Pulmonary artery endothelial cell (primary cell): Measurements from ENCODE around the gene DPP6. TPM values are rescaled to one million over a fixed set of nuclear protein-coding genes. Genes with fewer than 3 reads are reported as not detected.
A peak's percentile ranks its signal among the peaks of the same experiment; 100 is the strongest.
"Not testable (repeated sequence)": the region's sequence is repeated elsewhere in the genome, so short reads cannot be mapped to it uniquely, and the experiment has no call there.

Experiments used
- DNase-seq: peaks from one replicate; pipeline ENCODE4 v3.0.0-alpha.2; 2011; ENCODE audit warnings: low read depth, low spot score
- total RNA-seq: library from RNA; depleted of rRNA; stranded (reverse); fragments of >200 nt; gene quantifications from 2 replicates; pipeline ENCODE4 v1.2.3, GENCODE V29; 2014

Gene DPP6
- total RNA-seq = not detected in 2 replicates

DNA sequence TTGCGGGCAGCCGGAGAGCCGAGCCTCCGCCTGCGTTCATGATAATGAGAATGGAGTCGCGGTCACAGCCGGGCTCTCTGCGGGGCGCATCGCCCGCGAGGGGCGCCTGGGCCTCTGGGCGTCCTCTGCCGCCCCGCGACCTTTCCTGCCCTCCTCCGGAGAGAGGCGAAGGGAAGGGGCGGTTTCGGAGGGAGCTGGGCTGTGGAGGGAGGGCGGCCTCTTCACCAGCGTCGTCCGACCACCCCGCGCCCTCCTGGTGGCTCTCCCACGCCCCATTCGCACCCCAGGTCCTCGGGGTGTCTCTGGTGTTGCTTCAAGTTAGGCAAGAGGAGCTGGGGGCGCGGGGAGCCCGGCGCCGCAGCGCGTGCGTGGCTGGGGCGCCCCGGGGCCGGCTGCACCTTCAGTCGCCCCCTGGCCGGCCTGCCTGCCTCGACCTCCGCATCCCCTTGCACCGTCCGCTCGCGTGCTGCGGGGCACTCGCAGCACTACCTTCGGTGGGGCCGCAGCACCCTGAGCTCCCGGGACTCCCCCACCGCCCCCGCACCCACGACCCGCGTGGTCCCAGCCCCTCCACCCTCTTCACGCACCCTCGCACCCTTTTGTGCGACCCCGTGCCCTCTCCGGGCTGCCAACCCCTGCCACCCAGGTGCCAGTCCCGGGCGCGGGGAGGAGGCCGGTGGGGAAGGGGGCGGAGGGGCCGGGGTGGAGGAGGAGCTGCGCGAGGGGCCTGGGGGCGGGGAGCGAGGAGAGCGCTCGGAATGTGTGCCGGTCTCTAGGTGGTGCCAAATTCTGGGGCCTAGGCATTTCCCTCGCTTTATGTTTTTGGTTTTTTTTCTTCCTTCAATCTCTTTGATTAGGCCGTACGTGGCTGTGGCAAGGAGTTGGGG lies at the start of gene DPP6:
Gene DPP6, plus strand, starts transcription at position 756 of the 887 bp plus-strand sequence.
- not testable (repeated sequence) for DNase-seq

DNA sequence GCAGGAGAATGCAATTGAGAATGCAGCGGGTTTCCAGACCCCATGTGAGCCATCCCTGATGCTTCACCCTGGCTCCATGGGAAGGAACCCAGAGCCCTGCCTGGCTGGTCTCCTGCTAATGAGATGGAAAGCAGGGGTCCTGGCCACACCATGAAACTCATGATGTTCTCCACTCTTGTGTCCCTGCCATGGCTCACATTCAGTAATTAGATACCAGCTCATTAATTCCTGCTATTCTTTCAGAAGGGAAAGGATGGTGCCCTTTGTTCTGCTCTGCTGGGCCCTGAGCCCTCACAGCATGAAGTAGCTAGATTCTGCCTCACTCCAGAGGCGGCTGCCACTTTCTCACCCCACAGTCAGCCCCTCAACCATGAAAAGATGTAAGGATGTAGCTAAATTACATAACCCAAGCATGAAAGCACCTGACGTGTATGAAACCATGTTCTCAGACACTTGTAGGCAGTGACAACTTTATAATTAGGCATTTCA lies 42.7 kb upstream of the DPP6 start:
- DNase-seq = not testable (repeated sequence)

DNA sequence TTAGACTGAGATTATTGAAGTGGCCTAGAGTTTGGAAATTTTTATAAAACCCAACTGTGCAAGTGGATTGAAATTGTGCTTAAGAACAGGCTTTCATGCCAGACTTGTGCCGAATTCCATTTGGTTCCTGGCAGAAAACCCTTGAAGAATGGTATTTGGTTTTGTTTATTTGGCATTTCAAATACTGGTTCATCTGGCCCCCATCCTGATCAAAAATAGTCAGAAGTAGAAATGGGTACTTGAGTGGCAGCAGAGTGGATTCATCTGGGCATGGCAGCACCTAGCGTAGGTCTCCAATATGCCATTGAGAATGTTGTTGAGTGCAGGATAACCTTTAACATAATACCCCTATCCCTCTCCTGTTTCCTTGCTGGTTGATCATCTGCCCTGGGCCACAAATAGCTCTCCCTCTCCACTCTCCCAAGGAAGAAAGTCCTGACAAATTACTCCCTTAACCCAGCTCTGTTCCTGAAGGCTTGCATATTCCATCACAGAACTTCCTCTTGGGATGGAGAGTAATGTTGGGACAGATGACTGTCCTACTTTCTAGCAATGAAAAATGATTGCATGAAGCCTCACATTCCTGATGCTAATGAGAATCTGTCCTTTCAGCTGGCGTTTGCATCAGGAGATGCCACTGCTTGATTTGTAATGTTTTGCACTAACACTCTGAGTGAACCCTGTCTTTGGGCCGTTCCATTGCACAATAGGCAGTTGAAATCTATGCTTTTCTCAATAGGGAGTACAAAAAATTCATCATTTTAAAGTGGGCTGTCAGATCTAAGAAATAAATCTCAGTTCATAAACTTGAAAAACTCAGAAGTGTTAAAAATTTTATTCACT lies 41.3 kb upstream of the DPP6 start:
- not testable (repeated sequence) for DNase-seq

DNA sequence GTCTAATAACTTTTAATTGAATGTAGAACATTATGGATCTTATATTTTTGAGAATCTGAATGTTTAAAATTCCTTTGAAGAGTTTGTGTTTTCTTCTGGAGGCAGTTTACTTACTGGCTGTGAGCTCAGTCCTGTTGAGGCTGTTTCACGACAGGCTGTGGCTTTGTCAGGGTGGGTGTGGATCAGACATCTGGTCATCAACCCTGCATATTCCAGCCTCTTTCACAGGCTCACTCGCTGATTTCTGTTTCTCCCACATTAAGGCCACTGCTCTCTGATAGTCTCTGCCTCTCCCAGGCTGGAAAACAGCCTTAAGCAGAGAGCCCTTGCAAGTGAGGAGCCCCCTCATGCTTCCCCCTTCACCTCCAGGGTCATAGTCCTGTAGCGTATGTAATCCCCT lies 39.4 kb upstream of the DPP6 start:
- DNase-seq = not testable (repeated sequence)

DNA sequence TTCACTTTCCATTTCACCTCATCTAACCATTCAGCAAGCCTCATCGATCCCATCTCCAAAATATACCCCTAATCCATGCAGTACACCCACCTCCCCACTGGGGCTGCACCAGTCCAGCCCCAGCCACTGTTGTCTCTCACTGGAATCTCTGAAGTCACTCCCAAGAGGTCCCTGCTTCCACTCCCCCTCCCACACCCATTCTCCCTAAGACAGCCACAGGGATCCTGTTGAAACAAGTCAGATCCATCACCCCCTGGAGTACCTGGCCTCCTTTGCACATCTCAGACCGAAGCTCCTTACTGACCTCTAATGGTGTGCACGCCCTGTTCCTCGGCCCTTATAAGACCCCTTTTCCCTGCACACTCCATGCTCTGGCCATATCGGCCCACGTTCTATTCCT lies 36.6 kb upstream of the DPP6 start:
- not testable (repeated sequence) for DNase-seq

DNA sequence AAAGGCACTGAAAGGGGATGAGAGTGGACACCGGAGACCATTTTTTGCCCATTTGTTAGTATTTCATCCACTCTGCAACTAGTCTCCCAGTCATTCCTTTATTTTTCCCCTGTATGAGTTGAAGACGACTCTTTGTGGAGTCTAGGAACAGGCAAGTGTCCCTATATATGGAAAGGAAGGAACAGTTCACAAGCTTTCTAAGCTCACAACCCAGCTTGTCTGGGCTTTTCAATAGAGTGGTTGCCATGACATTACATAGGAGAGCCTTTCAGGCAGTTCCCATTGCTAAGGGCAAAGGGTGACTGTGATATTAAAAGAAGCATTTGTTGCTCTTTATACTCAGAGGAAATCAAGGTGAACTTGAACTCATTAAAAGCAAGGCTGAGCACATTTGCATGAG lies 33.8 kb upstream of the DPP6 start:
- not testable (repeated sequence) for DNase-seq

DNA sequence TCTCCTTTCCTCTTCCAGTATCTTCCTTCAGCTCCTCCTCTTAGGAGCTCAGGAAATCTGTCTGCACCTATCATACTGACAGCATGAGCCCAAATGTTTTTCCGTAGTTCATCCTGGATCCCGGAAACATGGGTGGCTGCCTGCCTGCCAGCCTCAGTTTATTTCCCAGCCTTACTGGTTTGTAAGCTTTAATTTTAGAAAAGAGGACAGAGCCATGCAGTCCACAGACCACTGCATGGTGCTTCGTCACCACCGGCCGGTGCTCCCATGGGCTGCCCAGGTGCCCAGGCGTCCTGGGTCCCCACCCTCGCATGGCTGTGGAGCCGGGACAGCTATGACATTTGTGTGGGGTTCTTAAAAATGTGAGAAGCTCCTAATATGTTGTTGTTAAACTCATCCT lies 24.4 kb upstream of the DPP6 start:
- not testable (repeated sequence) for DNase-seq

DNA sequence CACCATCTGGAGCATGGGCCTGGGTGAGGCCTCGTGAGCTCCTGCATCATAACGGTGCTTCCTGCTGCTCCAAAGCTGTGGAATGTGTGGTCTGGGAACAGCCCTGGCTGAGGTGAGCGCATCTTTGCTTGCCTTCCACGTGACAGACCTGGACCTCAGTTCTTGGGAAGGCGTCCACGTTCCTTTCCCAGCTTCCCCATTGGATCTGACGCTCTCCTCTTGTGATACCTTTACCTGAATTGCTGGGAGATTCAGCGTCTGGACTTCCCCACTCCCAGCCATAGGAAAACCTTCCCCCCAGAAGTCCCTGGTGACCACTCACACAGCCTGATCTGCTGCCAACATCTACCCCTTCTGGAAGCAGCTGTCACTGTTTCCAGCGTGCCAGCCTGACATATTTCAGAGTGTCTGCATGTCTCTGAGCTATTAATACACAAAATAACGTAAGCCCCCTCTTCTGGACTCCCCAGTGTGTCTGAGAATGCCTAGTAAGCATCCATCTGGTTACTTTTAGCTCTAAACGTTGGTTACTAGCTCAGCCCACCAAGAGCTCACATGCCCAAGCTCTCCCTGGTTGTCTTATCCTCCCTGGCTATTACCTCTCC lies 21.6 kb upstream of the DPP6 start:
- not testable (repeated sequence) for DNase-seq

DNA sequence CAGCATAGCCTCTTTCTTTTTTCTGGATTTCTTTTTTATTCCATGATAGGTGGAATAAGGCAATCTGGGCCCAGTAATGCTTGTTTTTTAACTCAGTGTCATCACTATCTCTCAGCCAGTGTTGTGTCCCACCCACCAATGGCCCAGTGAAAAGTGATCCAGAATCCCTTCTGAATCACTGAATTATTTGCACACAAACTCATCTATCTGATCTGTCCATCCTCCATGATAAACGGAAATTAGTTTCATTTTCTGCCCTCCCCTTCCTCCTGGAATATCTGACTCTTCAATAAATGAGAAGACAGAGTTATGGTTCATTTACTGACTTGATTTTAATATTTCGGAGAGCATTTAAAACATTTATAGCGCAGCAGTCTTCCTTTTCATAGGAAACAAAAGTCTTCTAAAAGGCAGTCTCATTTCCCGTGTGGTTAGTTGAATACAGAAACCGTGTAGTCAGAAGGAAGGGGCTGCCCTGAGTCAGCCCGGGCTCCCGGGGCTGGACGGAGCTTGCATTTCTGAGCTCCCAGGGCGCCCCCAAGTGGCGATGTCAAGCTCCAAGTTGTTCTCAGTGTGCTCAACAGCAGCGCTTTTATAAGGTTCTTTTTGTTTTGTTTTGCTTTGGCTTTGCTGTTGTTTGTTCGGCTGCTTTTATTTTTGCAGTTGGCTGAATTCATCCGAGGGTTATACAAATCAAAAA lies 12.6 kb upstream of the DPP6 start:
- not testable (repeated sequence) for DNase-seq

DNA sequence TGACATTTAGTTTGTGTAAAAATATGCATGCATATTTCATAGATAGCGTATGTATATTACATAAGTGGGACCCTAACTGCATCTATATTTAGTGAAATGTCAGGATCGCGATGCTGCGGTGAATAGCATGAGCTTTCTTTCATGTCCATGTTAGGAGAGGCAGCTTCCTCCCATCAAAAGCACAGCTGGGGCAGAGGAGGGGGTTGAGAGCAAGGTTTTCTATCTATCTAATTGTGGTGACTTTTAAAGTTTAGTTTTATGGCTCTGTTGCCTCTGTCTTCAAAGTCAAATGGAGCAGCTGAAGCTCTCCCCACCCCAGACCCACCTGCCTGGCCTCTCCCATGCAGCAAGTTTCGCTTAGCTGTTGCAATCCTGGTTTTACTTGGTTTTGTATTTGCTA lies 1.8 kb upstream of the DPP6 start:
- DNase-seq = not testable (repeated sequence)

DNA sequence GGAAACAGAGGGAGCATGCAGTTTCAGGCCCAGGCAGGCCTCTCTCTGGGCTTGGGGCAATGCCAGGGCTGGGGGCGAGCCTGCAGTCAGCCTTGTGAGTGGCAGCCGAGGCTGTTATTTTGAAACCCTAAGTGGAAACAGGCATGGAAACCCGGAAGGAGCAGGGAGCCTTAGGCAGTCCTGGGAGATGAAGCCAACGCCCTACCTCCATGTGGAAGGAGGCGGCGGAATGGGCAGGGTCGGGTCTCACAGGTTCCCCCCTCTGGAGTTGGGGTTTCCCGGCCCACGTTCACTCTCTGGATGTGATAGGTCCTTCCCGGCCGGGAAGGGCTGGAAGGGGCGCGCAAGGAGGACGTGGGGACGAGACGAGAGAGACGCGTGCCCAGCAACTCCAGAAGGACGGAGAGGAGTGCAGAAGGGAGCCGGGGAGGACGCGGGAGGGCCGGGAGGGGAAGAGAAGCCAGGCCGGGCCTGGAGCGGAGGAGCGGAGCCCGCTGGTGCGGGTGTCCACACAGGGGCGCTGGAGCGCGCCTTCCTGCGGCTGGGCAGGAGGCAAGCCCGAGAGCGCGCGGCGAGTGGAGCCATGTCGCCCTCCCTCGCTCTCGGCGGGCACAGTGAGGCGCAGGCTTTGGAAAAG lies 1.1 kb upstream of the DPP6 start:
- DNase-seq = not testable (repeated sequence)

DNA sequence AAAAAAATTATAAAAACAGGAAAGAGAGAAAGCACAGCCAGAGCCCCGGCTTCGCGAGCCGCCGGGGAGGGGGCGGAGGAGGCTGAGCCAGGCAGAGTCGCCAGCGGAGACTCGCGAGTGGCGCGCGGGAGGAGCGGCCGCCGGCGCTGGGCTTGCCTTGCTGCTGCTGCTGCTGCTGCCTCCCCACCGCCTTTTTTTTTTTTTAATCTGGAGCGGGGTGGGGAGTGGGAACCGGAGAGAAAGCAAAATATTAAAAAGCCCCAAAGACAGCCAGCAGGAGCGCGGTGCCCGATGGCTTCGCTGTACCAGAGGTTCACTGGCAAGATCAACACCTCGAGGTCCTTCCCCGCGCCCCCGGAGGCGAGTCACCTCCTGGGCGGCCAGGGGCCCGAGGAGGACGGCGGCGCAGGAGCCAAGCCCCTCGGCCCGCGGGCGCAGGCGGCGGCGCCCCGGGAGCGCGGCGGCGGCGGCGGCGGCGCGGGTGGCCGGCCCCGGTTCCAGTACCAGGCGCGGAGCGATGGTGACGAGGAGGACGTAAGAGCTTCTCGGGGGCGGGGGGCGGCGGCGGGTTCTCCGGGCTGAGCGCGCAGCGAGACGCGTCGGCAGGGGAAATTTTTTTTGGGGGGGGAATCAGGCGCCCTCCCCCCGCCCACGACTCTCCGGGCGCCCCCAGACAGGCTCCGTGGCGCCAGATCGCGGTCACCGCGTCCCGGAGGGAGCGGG lies 493 bp downstream of the DPP6 start:
- DNase-seq = not testable (repeated sequence)

DNA sequence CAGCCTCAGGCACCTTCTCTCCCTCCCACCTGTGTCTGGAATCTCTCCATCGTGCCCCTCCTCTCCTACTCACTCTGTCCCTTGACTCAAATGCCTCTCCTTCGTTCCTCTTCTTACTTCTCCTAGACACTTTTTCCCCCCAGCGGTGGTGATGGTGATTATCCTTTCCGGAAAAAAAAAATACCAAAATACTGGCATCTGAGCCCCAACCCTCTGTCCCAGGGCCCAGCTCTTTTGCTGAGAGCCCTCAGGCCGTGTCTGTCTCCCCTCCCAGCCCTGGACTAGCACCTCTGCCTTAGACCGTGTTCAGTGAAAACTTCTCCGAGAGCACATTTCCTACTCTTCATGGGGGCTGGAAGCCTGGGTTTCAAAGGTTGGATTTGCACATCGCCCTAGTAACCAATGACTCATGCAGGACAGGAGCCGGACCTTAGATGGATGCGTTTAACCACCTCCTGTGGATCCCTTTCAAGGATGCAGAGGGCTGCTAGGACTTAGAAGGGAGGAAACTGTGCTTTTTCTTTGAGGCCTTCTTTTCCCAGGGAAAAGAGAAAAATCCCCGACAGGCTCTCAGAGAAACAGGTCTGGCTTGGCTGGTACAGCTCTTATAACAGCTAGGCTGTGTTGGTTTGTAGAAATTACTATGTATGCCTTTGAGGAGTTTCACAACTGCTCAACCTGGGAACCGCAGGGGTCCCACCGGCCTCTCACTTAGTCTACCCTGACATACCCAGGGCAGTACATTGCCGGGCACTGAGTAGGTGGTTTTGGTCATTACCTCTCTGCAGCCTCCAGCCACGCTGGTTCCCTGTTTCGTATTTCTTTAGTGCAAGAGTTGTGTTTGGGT lies 1.5 kb downstream of the DPP6 start:
- not testable (repeated sequence) for DNase-seq

DNA sequence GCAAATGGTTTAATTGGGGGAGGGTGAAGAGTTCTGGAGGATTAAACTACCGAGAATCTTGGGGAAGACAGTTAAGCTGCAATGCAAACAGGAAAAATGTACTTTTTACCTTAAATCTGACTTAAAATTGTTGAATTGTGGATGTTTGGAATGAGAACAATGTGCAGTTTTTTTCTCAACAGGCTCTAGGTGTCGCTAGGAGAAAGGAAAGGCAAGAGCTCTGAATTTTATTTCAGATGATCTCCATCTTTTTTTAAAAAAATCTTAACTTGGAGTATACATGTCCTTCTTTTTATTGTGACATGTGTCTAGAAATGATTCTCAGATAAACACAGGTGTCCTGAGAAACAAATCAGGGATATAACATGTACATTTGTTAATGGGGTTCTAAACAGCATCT lies 2.5 kb downstream of the DPP6 start:
- DNase-seq = not testable (repeated sequence)

DNA sequence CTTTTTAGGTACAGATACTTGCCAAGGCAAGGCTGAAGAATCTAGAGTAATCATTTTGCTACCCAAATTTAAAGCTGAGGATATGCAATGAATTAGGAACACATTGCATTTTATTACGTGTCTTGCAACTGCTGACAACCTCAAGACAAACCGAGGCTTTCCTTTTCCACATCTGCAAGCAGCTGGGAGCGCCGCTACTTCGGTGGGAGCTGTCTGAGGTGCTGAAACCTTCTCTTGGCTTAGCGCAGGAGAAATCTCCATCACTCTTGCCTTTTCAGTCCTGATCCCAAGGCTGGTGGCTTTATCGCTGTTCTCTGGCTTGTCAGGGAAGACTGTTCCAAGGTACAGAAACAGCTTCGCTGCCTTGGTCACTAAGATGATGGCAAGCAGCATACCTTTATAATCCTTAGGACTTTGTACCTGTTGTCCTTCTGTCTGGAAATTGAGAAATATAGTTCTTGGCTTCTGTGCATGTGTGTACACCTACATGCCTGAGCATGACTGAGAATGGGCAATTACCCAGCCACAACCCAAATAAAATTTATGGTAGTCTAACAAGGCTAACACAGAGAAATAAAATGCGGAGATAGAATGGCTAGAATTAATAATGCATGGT lies 3.4 kb downstream of the DPP6 start:
- DNase-seq = peak; percentile 3

DNA sequence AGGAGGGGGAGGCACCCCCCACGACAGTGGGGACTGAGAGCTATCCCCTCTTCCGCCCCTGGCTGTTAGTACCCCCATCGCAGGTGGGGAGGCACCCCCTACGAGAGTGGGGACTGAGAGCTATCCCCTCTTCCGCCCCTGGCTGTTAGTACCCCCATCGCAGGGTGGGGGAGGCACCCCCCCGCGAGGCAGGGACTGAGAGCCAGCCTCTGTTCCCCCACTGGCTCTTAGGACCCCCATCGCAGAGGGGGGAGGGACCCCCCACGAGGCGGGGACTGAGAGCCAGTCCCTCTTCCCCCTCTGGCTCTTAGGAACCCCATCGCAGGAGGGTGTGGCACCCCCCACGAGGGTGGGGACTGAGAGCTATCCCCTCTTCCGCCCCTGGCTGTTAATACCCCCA lies 6.6 kb downstream of the DPP6 start:
- not testable (repeated sequence) for DNase-seq

DNA sequence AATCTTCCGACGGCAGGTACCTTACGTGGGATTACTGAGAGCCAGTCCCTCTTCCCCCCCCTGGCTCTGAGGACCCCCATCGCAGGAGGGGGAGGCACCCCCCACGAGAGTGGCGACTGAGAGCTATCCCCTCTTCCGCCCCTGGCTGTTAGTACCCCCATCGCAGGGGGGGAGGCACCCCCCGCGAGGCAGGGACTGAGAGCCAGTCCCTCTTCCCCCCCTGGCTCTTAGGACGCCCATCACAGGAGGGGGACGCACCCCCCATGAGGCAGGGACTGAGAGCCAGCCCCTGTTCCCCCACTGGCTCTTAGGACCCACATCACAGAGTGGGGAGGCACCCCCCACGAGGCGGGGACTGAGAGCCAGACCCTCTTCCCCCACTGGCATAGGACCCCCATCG lies 8.4 kb downstream of the DPP6 start:
- not testable (repeated sequence) for DNase-seq

DNA sequence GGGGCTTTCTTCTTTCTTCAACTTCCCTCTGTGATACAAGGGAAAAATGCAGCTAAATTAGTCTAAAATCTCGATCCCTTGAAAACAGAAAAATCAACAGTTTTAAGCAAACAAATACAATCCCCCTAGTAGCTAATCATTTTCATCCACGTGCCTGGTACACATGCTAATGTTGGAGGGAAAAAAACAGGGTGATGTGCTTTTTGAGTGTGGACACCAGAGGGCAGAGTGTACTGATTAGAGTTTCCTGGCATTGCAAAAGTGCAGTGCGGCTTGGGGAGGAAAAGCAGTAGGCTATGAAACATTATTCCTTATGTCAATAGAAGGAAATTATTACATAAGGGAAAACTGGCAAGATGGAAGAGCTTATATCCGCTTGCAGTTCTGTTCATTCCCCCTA lies 19.6 kb downstream of the DPP6 start:
- DNase-seq = not testable (repeated sequence)
